ENCODE results near the gene SMCP. TPM values are rescaled to one million over a fixed set of nuclear protein-coding genes. Genes with fewer than 3 reads are reported as not detected.

SMCP gene
- total and polyA plus RNA-seq, 2 donors (not counting 1 experiment from before 2014, with no cell fraction given): not detected

- Mint-ChIP-seq H3K27ac (no peak overlapping the region), H3K27me3 (peaks cover 8% of the 10 kb centered on the region), H3K4me3 (no peak overlapping the region), H3K4me1 (no peaks in the 10 kb centered on the region), H3K9me3 (ENCODE audit: insufficient read depth) (no peaks in the 10 kb centered on the region)
- WGBS (ENCODE audit: insufficient coverage): 71% methylated on average over 3 of the region's 4 CpGs
- POLR2A ChIA-PET: no interaction called here
- TF ChIP-seq CTCF (IDR thresholded peaks at IDR 0.05) (no peak), EZH2 (IDR thresholded peaks at IDR 0.05; ENCODE audit: borderline replicate concordance, insufficient read depth, low read depth, low read length, poor library complexity, severe bottlenecking) (no peak)
- DNase-seq (no peak), ATAC-seq (ENCODE audit: low read depth) (no peak)
- peaks cover 0 to 6% (median 2%) of the 10 kb centered on the region in 4 experiments for H3K27me3 ChIP-seq (replicated peaks in 1 of 4; ENCODE audit: control extremely low read depth in 1 of 4, control insufficient read depth in 3 of 4, insufficient read depth in 4 of 4, low read length in 3 of 4)
- intact Hi-C loops (cut with micrococcal nuclease): no loop called here
- no peaks in the 10 kb centered on the region for H3K79me2 ChIP-seq (ENCODE audit: control insufficient read depth, insufficient read depth, low read length)
- no peaks in the 10 kb centered on the region for H3K9me3 ChIP-seq (ENCODE audit: control extremely low read depth in 1 of 3, control insufficient read depth in 2 of 3, insufficient read depth in 1 of 3, low read length in 2 of 3)
- no peak overlapping the region for H3K9ac ChIP-seq (ENCODE audit: low read length)
- H3K27ac ChIP-seq (ENCODE audit: low read length in 2 of 2): no peak overlapping the region
- no peak overlapping the region for H3K4me2 ChIP-seq (replicated peaks; ENCODE audit: low read depth, low read length, poor library complexity, severe bottlenecking)
- no peaks in the 10 kb centered on the region for H3K4me1 ChIP-seq (ENCODE audit: control insufficient read depth in 2 of 2, insufficient read depth in 2 of 2, low read length in 2 of 2)
- CTCF ChIA-PET: no interaction called here
- H4K20me1 ChIP-seq (ENCODE audit: control insufficient read depth, insufficient read depth, low read length, poor library complexity, severe bottlenecking): no peaks in the 10 kb centered on the region
- no peak overlapping the region for H3K4me3 ChIP-seq (ENCODE audit: control extremely low read depth in 1 of 5, extremely low read depth in 1 of 5, insufficient read depth in 1 of 5, low read depth in 2 of 5, low read length in 4 of 5)
- H2AFZ ChIP-seq (ENCODE audit: insufficient read depth, low read depth, low read length, poor library complexity, severe bottlenecking): no peak overlapping the region
- H3K36me3 ChIP-seq (replicated peaks in 1 of 2; ENCODE audit: control extremely low read depth in 1 of 2, control insufficient read depth in 1 of 2, extremely low read depth in 1 of 2, insufficient read depth in 2 of 2, low read length in 1 of 2): no peaks in the 10 kb centered on the region
These were observed 54.2 kb downstream of the SMCP start for GRCh38 chr1:152932170-152932811.

- DNase-seq (no peak), ATAC-seq (ENCODE audit: low read depth) (no peak)
- Histone ChIP-seq H3K4me1 (ENCODE audit: control insufficient read depth in 2 of 2, insufficient read depth in 2 of 2, low read length in 2 of 2) (no peaks in the 10 kb centered on the region), H3K9me3 (ENCODE audit: control extremely low read depth in 1 of 3, control insufficient read depth in 2 of 3, insufficient read depth in 1 of 3, low read length in 2 of 3) (no peaks in the 10 kb centered on the region), H3K4me3 (ENCODE audit: control extremely low read depth in 1 of 5, extremely low read depth in 1 of 5, insufficient read depth in 1 of 5, low read depth in 2 of 5, low read length in 4 of 5) (no peak overlapping the region), H3K27me3 (replicated peaks in 1 of 4; ENCODE audit: control extremely low read depth in 1 of 4, control insufficient read depth in 3 of 4, insufficient read depth in 4 of 4, low read length in 3 of 4) (peaks cover 0 to 6% (median 2%) of the 10 kb centered on the region in 4 experiments), H4K20me1 (ENCODE audit: control insufficient read depth, insufficient read depth, low read length, poor library complexity, severe bottlenecking) (no peaks in the 10 kb centered on the region), H2AFZ (ENCODE audit: insufficient read depth, low read depth, low read length, poor library complexity, severe bottlenecking) (no peak overlapping the region), H3K4me2 (replicated peaks; ENCODE audit: low read depth, low read length, poor library complexity, severe bottlenecking) (no peak overlapping the region), H3K36me3 (replicated peaks in 1 of 2; ENCODE audit: control extremely low read depth in 1 of 2, control insufficient read depth in 1 of 2, extremely low read depth in 1 of 2, insufficient read depth in 2 of 2, low read length in 1 of 2) (no peaks in the 10 kb centered on the region), H3K9ac (ENCODE audit: low read length) (no peak overlapping the region), H3K27ac (ENCODE audit: low read length in 2 of 2) (no peak overlapping the region), H3K79me2 (ENCODE audit: control insufficient read depth, insufficient read depth, low read length) (no peaks in the 10 kb centered on the region)
- H3K9me3 Mint-ChIP-seq (ENCODE audit: insufficient read depth): no peaks in the 10 kb centered on the region
- ChIA-PET POLR2A (no interaction called here), CTCF (no interaction called here)
- TF ChIP-seq EZH2 (IDR thresholded peaks at IDR 0.05; ENCODE audit: borderline replicate concordance, insufficient read depth, low read depth, low read length, poor library complexity, severe bottlenecking) (no peak), CTCF (IDR thresholded peaks at IDR 0.05) (no peak)
- peaks cover 8% of the 10 kb centered on the region for H3K27me3 Mint-ChIP-seq
- intact Hi-C loops (cut with micrococcal nuclease): no loop called here
- H3K4me3 Mint-ChIP-seq: no peak overlapping the region
- WGBS (ENCODE audit: insufficient coverage): 94% methylated on average over 2 of the region's 2 CpGs
- no peaks in the 10 kb centered on the region for H3K4me1 Mint-ChIP-seq
- no peak overlapping the region for H3K27ac Mint-ChIP-seq
These were observed 55.1 kb downstream of the SMCP start for GRCh38 chr1:152933196-152933595.
